GM12892 (cell line): ENCODE measurements around the gene OASL.

Source experiments
- POLR2A ChIP-seq: IDR thresholded peaks from 2 replicates; pipeline ENCODE4 v1.6.1; 2011; ENCODE audit warnings: low read depth, low read length, control low read depth
- POLR2AphosphoS5 ChIP-seq: IDR thresholded peaks from 2 replicates; pipeline ENCODE4 v1.6.1; 2011; ENCODE audit warnings: low read depth, low read length, control low read depth

- no peak for TF ChIP-seq POLR2A
- no peak for TF ChIP-seq POLR2AphosphoS5
Measured at GRCh38 chr12:120994059-120994458, 45.0 kb downstream of the OASL start.
